Sigmoid colon (tissue), 4 donors: ENCODE data around the gene KCNJ14.

Experiments
- EP300 ChIP-seq, 4 donors: sonication (generic); formaldehyde crosslinking; IDR thresholded peaks; one replicate each; pipeline ENCODE4 v1.6.1; 2017; ENCODE audit warnings: antibody characterized with exemption in 4 of 4
- POLR2A ChIP-seq, 2 donors: fragments of 450-650 bp; IDR thresholded peaks; one replicate each; pipeline ENCODE4 v1.6.1; 2016; ENCODE audit warnings: antibody characterized with exemption in 2 of 2, mild to moderate bottlenecking in 2 of 2, moderate library complexity in 2 of 2
- POLR2AphosphoS5 ChIP-seq, 4 donors: sonication (generic); formaldehyde crosslinking; IDR thresholded peaks; one replicate each; pipeline ENCODE4 v1.6.1; 2017; ENCODE audit warnings: antibody characterized with exemption in 4 of 4
- TF ChIP-seq, protein P1 (sequence below), 4 experiments: fragments of 450-650 bp in 3 of 4; fragments of 200-600 bp in 1 of 4; IDR thresholded peaks; one replicate each; pipeline ENCODE4 v1.5.1; 2016 to 2019; ENCODE audit warnings: antibody characterized with exemption in 4 of 4, mild to moderate bottlenecking in 3 of 4, moderate library complexity in 2 of 4

DNA sequence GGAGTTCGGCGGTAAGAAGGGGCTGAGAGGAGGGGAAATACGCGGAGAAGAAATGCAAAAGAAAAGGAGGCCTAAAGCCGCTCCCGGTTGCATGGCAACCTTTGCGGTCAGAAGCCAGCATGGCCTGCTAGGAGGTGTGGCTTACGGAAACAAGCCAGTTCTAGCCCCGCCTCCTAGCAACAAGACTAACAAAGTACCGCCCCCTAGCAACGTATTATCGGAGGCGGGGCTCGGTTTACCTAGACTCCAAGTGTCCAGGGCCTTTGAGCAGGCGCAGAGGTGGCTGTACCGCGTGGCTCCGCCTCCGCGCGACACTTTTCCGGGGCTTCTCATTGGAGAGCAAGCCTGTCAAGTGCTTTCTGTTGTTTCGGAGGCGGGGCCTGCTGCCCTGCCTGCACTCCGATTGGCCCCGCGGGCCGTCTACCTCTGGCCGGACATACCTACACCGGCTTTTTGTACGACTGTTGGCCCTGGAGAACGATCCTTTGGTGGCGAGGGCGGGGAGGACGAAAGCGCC, 13.5 kb downstream of the KCNJ14 start:
- TF ChIP-seq, protein P1, sequence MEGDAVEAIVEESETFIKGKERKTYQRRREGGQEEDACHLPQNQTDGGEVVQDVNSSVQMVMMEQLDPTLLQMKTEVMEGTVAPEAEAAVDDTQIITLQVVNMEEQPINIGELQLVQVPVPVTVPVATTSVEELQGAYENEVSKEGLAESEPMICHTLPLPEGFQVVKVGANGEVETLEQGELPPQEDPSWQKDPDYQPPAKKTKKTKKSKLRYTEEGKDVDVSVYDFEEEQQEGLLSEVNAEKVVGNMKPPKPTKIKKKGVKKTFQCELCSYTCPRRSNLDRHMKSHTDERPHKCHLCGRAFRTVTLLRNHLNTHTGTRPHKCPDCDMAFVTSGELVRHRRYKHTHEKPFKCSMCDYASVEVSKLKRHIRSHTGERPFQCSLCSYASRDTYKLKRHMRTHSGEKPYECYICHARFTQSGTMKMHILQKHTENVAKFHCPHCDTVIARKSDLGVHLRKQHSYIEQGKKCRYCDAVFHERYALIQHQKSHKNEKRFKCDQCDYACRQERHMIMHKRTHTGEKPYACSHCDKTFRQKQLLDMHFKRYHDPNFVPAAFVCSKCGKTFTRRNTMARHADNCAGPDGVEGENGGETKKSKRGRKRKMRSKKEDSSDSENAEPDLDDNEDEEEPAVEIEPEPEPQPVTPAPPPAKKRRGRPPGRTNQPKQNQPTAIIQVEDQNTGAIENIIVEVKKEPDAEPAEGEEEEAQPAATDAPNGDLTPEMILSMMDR (IDR thresholded peaks at IDR 0.05): no peak
- TF ChIP-seq POLR2AphosphoS5 (IDR thresholded peaks at IDR 0.05) (no peak), POLR2A (IDR thresholded peaks at IDR 0.05) (no peak), EP300 (IDR thresholded peaks at IDR 0.05) (no peak)
